NCI-H82 (cell line): ENCODE data around the gene HOXB8.

Source experiments
- DNase-seq: peaks from one replicate; lab custom pipeline; 2025; lab: John Stamatoyannopoulos, UW

The HOXB8 gene

GRCh38 chr17:48567646-48568354 lies 47.3 kb downstream of the HOXB8 start:
- DNase-seq, result no peak

GRCh38 chr17:48567209-48567608 lies 47.9 kb downstream of the HOXB8 start:
- DNase-seq, result no peak

- no peak for DNase-seq
These were observed 48.4 kb downstream of the HOXB8 start for GRCh38 chr17:48566717-48567116.

- no peak for DNase-seq
These were observed 49.0 kb downstream of the HOXB8 start for GRCh38 chr17:48565925-48566710.

GRCh38 chr17:48565022-48565554 lies 50.0 kb downstream of the HOXB8 start:
- DNase-seq, result no peak

- DNase-seq, result no peak
These were observed 50.7 kb downstream of the HOXB8 start for GRCh38 chr17:48564188-48565021.

- DNase-seq, result no peak
These were observed 51.3 kb downstream of the HOXB8 start for GRCh38 chr17:48563867-48564187.

- DNase-seq, result no peak
These were observed 51.7 kb downstream of the HOXB8 start for GRCh38 chr17:48563385-48563838.

GRCh38 chr17:48562934-48563333 lies 52.2 kb downstream of the HOXB8 start:
- no peak for DNase-seq
